H54 (cell line): ENCODE results near the gene IL17RB.

Experiments used
- DNase-seq: peaks from one replicate; pipeline ENCODE4 v3.0.0; 2011; ENCODE audit warnings: low spot score, mixed read lengths; ENCODE audit not compliant: insufficient read length
- FAIRE-seq: peaks from 3 replicates; lab custom pipeline; 2011; peaks lifted over from hg19 to GRCh38; lab: Jason Lieb, UNC
- POLR2A ChIP-seq: IDR thresholded peaks from 2 replicates; pipeline ENCODE4 v1.6.1; 2011; ENCODE audit warnings: low read depth, mild to moderate bottlenecking, low read length

The IL17RB gene

GRCh38 chr3:53883008-53883407, 36.6 kb downstream of the IL17RB start:
- DNase-seq (no peak), FAIRE-seq (no peak)
- TF ChIP-seq POLR2A: no peak

- TF ChIP-seq POLR2A: no peak
- DNase-seq (no peak), FAIRE-seq (no peak)
Observed at GRCh38 chr3:53884623-53885022, 38.3 kb downstream of the IL17RB start.

DNA sequence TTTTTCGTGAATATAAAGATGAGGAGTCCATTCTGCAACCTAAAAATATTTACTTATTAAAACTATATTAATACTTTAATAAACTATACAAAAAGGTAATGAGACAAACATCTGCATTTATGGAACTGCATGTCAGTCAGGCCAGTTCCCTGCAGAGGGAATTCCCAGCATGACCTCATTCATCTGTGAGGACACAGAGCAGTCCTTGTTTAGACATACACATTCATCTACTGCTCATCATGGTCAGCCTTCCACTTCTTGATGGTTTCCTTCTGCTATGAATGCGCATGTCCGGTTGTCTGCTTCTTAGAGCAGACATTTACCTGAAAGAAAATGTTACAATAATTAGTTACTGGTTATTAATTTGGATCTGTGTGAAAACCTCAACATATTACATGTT, 38.9 kb downstream of the IL17RB start:
- TF ChIP-seq POLR2A: no peak
- FAIRE-seq (no peak), DNase-seq (no peak)

DNA sequence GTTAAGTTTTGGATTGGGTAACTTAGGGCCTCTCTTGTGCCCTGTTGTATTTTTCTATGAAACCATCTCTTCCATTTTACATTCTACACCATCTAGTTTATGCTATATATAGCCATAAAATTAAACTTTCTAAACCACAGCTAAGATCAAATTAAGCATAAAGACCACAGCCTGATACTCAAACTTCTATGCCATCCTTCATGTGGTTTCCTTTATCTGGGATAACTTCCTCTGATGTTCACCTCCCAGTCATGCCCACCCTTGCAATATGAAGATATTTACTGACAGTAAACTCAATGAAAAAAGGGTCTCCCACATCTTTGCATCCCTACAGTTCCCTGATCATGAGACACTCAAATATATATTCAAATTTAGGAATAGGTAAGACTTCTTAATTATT, 41.1 kb downstream of the IL17RB start:
- no peak for FAIRE-seq
- TF ChIP-seq POLR2A: no peak
- no peak for DNase-seq

GRCh38 chr3:53888232-53888631, 41.9 kb downstream of the IL17RB start:
- FAIRE-seq (no peak), DNase-seq (no peak)
- no peak for TF ChIP-seq POLR2A

GRCh38 chr3:53890726-53891475, 44.5 kb downstream of the IL17RB start:
- DNase-seq (no peak), FAIRE-seq (peak; percentile 45)
- TF ChIP-seq POLR2A: no peak

DNA sequence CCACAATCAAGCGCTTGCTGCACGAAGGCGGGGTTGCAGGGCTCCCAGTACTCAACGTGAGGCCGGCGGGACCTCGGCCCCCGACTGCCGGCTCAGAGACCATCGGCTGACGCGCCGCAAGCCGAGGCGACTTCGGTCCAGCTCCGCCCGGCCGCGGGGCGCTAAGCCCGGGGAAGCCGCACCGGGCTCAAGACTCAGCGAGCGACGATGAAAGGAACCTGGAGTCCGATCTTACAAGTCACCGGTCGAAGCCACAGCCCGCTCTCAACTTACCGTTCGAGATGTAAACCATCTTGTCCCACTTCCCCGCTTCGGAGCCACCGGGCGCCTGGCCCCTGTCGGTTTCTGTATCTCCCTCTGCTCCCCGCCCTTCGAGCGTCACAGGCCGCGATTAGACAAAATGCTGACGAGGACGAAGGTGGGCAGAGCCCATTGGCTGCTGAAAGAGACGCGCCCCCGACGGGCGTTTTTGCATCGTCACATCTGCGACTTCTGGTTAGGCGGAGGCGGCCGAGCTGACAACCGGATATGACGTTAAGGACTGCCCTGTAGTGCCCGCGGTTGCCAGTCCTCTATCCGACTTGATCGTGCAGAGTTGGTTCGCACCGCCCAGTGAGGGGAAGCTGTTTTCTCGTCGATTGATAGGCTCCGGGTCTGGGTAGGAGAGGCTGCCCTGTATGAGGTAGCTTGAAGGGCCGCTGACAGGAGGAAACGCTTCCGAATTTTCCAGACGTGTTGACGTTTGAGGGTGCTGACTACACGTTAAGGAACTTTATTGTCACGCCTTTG, 45.3 kb downstream of the IL17RB start, which contains the start of gene SELENOK:
Gene SELENOK, minus strand, starts transcription at position 363 of the 789 bp plus-strand sequence.
- TF ChIP-seq POLR2A: peak; percentile 63
- peak; percentile 99 for FAIRE-seq
- peak; percentile 82 for DNase-seq

DNA sequence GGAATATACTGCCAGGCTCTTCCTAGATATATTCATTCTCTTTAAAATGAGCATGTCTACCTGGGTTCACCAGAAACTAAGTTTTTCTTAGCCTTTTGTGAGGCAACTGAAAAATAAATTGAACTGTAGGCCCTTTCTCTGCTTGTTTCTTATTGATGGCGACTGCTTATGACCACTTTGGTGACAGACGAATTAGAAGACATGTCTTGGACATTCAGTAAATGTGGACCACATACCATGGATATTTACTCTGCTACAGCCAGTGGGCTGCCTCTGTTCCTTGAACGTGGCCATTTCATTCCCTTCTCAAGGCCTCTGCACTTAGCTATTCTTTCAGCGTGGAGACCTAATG, 45.9 kb downstream of the IL17RB start:
- DNase-seq (no peak), FAIRE-seq (no peak)
- no peak for TF ChIP-seq POLR2A

- TF ChIP-seq POLR2A: no peak
- DNase-seq (no peak), FAIRE-seq (no peak)
Observed at GRCh38 chr3:53899750-53900149, 53.4 kb downstream of the IL17RB start.

- TF ChIP-seq POLR2A: no peak
- no peak for FAIRE-seq
- no peak for DNase-seq
Observed at GRCh38 chr3:53900666-53901331, 54.4 kb downstream of the IL17RB start.

DNA sequence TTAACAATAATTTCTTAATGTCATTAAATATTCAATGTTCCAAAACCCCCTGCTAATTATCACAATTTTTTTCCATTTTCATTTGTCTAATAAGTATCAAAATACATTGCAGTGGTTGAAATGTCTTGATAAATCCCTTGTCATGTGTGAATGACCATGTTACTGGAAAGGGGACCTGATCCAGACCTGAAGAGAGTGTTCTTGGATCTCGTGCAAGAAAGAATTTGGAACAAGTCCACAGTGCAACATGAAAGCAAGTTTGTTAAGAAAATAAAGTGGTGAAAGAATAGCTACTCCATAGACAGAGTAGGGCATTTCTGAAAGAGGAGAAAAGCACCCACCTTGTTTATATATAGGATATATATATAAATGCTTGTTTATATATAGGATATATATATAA, 55.7 kb downstream of the IL17RB start:
- no peak for FAIRE-seq
- no peak for TF ChIP-seq POLR2A
- no peak for DNase-seq

- FAIRE-seq: no peak
- TF ChIP-seq POLR2A: no peak
Observed at GRCh38 chr3:53902711-53903110, 56.3 kb downstream of the IL17RB start.

GRCh38 chr3:53913401-53913800, 67.0 kb downstream of the IL17RB start:
- no peak for TF ChIP-seq POLR2A
- DNase-seq: no peak
- no peak for FAIRE-seq

More at GRCh38 chr3:53902711-53903110, 56.3 kb downstream of the IL17RB start:
- no peak for DNase-seq
